K562 (cell line): ENCODE data around the gene ZP1. TPM values are rescaled to one million over a fixed set of nuclear protein-coding genes. Genes with fewer than 3 reads are reported as not detected.

Source experiments
- CHAMP1 ChIP-seq: fragments of 450-650 bp; IDR thresholded peaks from 2 replicates; pipeline ENCODE4 v1.6.1; 2016; ENCODE audit warnings: mild to moderate bottlenecking
- EP300 ChIP-seq: IDR thresholded peaks from 2 replicates; pipeline ENCODE4 v1.6.1; 2012; ENCODE audit warnings: low read length, improper control_type of control experiment
- FIP1L1 ChIP-seq: fragments of 200-400 bp; formaldehyde crosslinking; IDR thresholded peaks from 2 replicates; pipeline ENCODE4 v1.6.1; 2018; ENCODE audit warnings: mild to moderate bottlenecking, low read depth, low read length; ENCODE audit not compliant: poor library complexity, severe bottlenecking
- FOSL1 ChIP-seq: fragments of 200-800 bp; sonication (Bioruptor generic); conservative IDR thresholded peaks from 2 replicates; pipeline ENCODE4 v1.6.1; 2016; ENCODE audit warnings: missing genetic modification characterization, missing compliant biosample characterization
- LCOR ChIP-seq: sonication (generic); formaldehyde crosslinking; IDR thresholded peaks from 2 replicates; pipeline ENCODE4 v1.8.0; 2022; ENCODE audit warnings: mild to moderate bottlenecking, missing genetic modification reagents
- MECOM ChIP-seq: fragments of 250-450 bp; sonication (Bioruptor Pico); IDR thresholded peaks from 2 replicates; pipeline ENCODE4 v1.8.0; 2022; ENCODE audit warnings: inconsistent platforms
- MEF2A ChIP-seq: IDR thresholded peaks from 2 replicates; pipeline ENCODE4 v1.6.1; 2011; ENCODE audit warnings: low read depth, mild to moderate bottlenecking, low read length, moderate library complexity; ENCODE audit not compliant: control insufficient read depth
- MTA2 ChIP-seq: fragments of 450-650 bp; IDR thresholded peaks from 2 replicates; pipeline ENCODE4 v1.6.1; 2016; ENCODE audit warnings: low read depth
- MXI1 ChIP-seq: IDR thresholded peaks from 2 replicates; pipeline ENCODE4 v1.6.1; 2011; ENCODE audit warnings: low read depth, mild to moderate bottlenecking, improper control_type of control experiment, low read length
- NFE2 ChIP-seq: IDR thresholded peaks from 2 replicates; pipeline ENCODE4 v1.6.1; 2014; ENCODE audit warnings: antibody characterized with exemption, low read depth
- PHF20 ChIP-seq: fragments of 450-650 bp; IDR thresholded peaks from 2 replicates; pipeline ENCODE4 v1.6.1; 2018; ENCODE audit not compliant: partially characterized antibody
- RB1 ChIP-seq: fragments of 450-650 bp; IDR thresholded peaks from 2 replicates; pipeline ENCODE4 v1.6.1; 2017; ENCODE audit warnings: low read depth, mild to moderate bottlenecking
- RBM22 ChIP-seq: fragments of 200-400 bp; formaldehyde crosslinking; IDR thresholded peaks from 2 replicates; pipeline ENCODE4 v1.6.1; 2018; ENCODE audit warnings: low read length, low read depth; ENCODE audit not compliant: poor library complexity, severe bottlenecking
- SREBF2 ChIP-seq: sonication (generic); formaldehyde crosslinking; IDR thresholded peaks from 2 replicates; pipeline ENCODE4 v1.4.0; 2020; ENCODE audit warnings: mild to moderate bottlenecking, missing genetic modification reagents
- TAF7 ChIP-seq: fragments of 450-650 bp; IDR thresholded peaks from 2 replicates; pipeline ENCODE4 v1.6.1; 2016; ENCODE audit warnings: missing genetic modification characterization, missing compliant biosample characterization
- THRA ChIP-seq: fragments of 450-650 bp; IDR thresholded peaks from 2 replicates; pipeline ENCODE4 v1.6.1; 2017; ENCODE audit warnings: mild to moderate bottlenecking, moderate library complexity
- USF2 ChIP-seq: sonication (generic); formaldehyde crosslinking; IDR thresholded peaks from 2 replicates; pipeline ENCODE4 v1.5.0; 2020; ENCODE audit warnings: missing genetic modification reagents
- ZNF124 ChIP-seq: sonication (generic); formaldehyde crosslinking; IDR thresholded peaks from 2 replicates; pipeline ENCODE4 v1.8.1; 2022; ENCODE audit warnings: missing genetic modification reagents
- ZNF224 ChIP-seq: sonication (generic); formaldehyde crosslinking; IDR thresholded peaks from 2 replicates; pipeline ENCODE4 v1.8.0; 2022; ENCODE audit warnings: mild to moderate bottlenecking, missing genetic modification reagents
- ZNF431 ChIP-seq: sonication (generic); formaldehyde crosslinking; IDR thresholded peaks from 2 replicates; pipeline ENCODE4 v1.8.0; 2022; ENCODE audit warnings: mild to moderate bottlenecking, missing genetic modification reagents
- ZNF444 ChIP-seq: fragments of 250-450 bp; sonication (Bioruptor Pico); IDR thresholded peaks from 2 replicates; pipeline ENCODE4 v1.4.0; 2020; ENCODE audit warnings: mild to moderate bottlenecking, moderate library complexity
- ZNF449 ChIP-seq: fragments of 250-450 bp; sonication (Bioruptor Pico); IDR thresholded peaks from 2 replicates; pipeline ENCODE4 v1.8.0; 2022; ENCODE audit warnings: moderate library complexity, mild to moderate bottlenecking, inconsistent platforms
- ZNF561 ChIP-seq: fragments of 450-650 bp; formaldehyde crosslinking; conservative IDR thresholded peaks from 2 replicates; pipeline ENCODE4 v1.4.0; 2020; ENCODE audit warnings: mild to moderate bottlenecking, moderate library complexity
- ZNF780A ChIP-seq: fragments of 250-450 bp; sonication (Bioruptor Pico); IDR thresholded peaks from 2 replicates; pipeline ENCODE4 v1.5.0; 2021; ENCODE audit warnings: mild to moderate bottlenecking
- polyA plus RNA-seq, 8 experiments: library from polyadenylated mRNA; depleted of rRNA in 4 of 8; stranded (reverse) in 5 of 8; unstranded in 3 of 8; fragments of >200 nt; fragmentation: Nextera tagmentation in 2 of 8; fragmentation: Illumina TruSeq in 1 of 8; extraction: Ambion mirVana in 2 of 8; extraction: Trizol in 1 of 8; gene quantifications; 2 replicates each; pipeline versions ENCODE4 v1.2.1 to v1.2.3, GENCODE V29; 2011 to 2014; ENCODE audit warnings: inconsistent platforms in 1 of 8, missing spikeins in 1 of 8
- total RNA-seq, 7 experiments: library from RNA; depleted of rRNA in 6 of 7; stranded (reverse); fragments of >200 nt in 6 of 7; fragmentation: Illumina TruSeq in 2 of 7; extraction: Trizol in 2 of 7; gene quantifications; 2 replicates each; pipeline versions ENCODE4 v1.2.1 to v1.2.3, GENCODE V29; 2011 to 2021; ENCODE audit warnings: low replicate concordance in 1 of 7

ZP1 gene
- total and polyA plus RNA-seq, 9 of the 15 experiments (the other 6 are each of a cell fraction or from before 2014, with no cell fraction given) = 0.11 to 0.15 TPM; not detected in 7

GRCh38 chr11:60913793-60914632 lies 46.7 kb downstream of the ZP1 start, which contains the start of gene TMEM109 (continued):
- TF ChIP-seq ZNF224 (no peak), MECOM (no peak), CHAMP1 (no peak), ZNF124 (no peak), RB1 (peak; percentile 39; the same call in 1 of the 2 replicates), ZNF561 (CRISPR knock-in tag) (no peak), ZNF780A (CRISPR knock-in tag) (no peak), FIP1L1 (peak; percentile 73), ZNF431 (CRISPR knock-in tag) (peak; percentile 13; the same call in 1 of the 2 replicates), FOSL1 (tag) (no peak), LCOR (peak; percentile 64; the same call in 1 of the 2 replicates), RBM22 (peak; percentile 40), THRA (no peak), MXI1 (peak; percentile 23), PHF20 (peak; percentile 37), EP300 (0 out of 2 replicates have a peak, but pooled peaks have one; percentile 16), TAF7 (no peak; the same call in 1 of the 2 replicates), SREBF2 (CRISPR knock-in tag) (0 out of 2 replicates have a peak, but pooled peaks have one; percentile 57), MTA2 (no peak), USF2 (CRISPR knock-in tag) (no peak), ZNF449 (CRISPR knock-in tag) (no peak), NFE2 (no peak), ZNF444 (CRISPR knock-in tag) (no peak), MEF2A (no peak)
